HG03378 (cell line): Measurements from ENCODE around the gene RPP30.

Experiments used
- ATAC-seq: cut with Tn5 transposase; IDR thresholded peaks from one replicate; pipeline ENCODE4 v1.9.1; 2021; ENCODE audit warnings: mild to moderate bottlenecking, moderate library complexity; ENCODE audit not compliant: unreplicated experiment

RPP30 gene

DNA sequence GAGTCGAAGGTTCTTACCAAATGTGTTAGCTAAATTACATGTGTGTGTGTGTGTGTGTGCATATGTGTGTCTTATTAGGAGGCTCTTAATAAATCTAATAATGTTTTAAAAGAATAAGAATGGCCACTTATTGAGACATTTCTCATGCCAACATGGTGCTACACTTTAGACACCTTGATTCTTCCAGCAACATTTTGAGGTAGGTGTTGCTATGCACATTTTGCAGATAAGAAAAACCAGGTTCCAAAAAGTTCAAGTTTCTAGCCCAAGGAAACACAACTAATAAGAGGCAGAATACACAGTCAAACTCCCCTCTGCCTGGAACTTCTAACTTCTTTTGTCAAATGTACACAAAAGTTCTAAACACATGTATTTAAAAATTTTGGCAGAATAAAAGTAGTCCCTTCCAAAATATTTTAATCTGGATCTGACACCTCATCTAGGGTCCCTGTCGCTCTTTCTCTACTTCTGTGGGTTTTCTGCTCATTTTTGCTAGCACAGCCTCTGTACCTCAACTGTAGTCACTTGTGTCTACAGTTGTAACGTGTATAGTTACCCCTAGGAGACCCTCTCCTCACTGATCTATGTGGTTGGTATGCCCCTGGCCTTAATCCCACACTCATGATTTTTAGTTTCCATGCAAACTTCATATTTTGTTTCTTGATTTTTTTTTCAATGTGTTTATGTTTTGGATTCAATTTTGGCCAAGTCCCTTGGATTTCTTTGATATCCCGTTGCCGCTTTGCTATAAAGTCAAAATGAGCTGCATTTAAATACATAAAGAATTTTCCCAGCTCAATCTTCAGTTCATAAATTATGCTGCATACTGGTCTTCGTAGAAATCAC, 44.8 kb downstream of the RPP30 start:
- no peak for ATAC-seq

- no peak for ATAC-seq
Measured at GRCh38 chr10:90917238-90917967, 45.6 kb downstream of the RPP30 start.

DNA sequence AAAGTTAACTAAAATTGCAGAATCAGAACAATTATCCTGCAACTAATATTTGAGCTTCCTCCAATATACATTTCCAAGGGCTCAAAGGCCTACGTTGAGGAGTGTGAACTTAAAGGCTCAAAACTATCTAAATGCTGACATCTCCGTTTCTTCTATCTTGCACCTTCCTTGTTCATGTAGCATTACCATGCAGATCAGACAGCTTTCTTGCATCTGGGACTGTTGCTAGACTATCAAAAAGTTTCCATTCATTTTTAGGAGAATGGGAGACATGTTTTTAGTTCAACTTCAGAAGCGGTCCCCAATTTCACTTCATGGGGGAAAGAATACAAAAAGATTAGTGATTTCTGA, 46.2 kb downstream of the RPP30 start:
- no peak for ATAC-seq

- ATAC-seq, result no peak
Measured at GRCh38 chr10:90919683-90920574, 48.2 kb downstream of the RPP30 start.

GRCh38 chr10:90920986-90921666, 49.4 kb downstream of the RPP30 start, which contains the start of gene ANKRD1:
Gene ANKRD1 (minus strand): TSS chr10:90921087. CDS start chr10:90921027, 60 bp downstream.
- no peak for ATAC-seq

DNA sequence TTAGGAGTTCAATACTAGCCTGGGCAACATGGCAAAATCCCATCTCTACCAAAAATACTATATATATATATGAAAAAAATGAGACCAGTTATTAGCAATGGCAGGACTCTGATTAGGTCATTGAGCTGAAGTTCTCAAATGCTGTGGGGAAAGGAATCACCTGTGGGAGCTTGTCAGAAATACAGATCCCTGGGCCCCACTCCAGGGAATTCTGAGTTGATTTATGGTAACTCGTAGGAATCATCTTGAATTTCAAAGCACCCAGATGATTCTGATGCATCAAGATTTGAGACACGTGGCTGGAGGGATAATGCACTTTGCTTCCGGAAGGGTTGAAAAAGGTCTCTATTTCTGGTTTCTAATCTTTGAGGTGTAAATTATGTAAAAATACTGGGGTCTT, 50.1 kb downstream of the RPP30 start:
- ATAC-seq, result no peak

DNA sequence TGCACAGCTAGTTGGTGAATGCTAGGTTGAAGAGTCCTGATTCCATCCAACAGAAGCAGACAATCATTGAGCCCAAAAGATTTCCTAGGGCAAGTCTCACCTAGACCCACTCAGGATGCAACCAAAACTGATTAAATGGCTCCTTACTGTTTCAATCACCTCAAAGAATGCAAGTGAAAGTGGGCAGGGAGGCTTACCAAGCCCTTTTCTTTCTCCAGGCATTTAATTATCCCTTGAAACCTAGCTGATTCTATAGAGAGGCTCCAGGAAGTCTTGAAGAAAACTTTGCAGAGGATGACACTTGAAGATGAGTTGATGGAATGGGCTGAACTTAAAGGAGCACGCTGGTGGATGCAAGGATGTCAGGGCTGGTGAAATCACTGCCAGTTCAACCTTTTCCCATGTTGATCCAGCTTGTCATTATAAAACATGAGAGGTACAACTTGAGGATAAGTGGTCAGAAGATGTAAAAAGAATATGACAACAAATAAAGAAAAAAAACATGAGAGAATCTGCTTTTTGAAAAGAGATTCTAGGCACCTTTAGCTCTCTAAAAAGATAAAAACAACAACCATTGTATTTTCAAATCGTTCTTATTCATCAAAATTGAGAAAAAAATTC, 51.4 kb downstream of the RPP30 start:
- ATAC-seq, result no peak

- ATAC-seq, result no peak
Measured at GRCh38 chr10:90924552-90924951, 52.8 kb downstream of the RPP30 start.

DNA sequence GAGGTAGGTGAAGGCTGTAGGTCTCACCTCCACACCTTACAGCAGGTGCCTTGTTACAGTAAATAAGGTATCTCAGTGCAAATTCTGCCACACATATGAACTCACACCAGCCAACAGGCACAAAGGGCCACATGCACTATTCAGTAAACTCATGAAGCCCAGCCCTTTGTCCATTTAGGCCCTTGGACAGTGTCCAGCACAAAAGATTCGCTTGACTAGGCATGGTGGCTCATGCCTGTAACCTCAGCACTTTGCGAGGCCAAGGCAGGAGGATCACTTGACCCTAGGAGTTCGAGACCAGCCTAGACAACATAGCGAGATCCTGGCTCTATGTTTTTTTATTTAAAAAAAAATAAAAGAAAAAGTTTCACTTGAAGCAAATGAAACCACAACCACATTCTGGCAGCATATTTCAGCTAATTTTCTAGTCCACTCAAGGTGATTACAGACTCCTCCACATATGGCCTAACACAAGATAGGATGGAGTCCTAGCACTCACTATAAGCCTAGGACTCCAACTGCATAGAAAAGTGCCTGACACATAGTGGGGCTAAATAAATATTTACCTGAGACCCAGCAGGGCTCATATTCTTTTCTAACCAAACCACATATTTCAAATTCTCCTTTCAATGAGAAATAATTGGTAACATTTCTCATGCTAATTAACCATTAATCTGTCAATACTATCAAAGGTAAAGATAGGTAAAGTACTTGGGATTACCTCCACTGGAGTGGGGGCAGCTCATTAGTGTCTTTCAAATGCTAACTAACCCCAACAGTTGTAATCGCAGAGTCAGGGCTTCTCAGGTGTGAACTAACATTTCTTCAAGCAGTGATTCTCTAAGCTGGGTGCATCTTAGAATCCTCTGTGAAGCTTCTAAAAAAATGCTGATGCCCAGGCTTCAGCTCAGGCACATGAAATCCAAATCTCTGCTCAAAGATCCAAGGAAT, 53.6 kb downstream of the RPP30 start:
- no peak for ATAC-seq

DNA sequence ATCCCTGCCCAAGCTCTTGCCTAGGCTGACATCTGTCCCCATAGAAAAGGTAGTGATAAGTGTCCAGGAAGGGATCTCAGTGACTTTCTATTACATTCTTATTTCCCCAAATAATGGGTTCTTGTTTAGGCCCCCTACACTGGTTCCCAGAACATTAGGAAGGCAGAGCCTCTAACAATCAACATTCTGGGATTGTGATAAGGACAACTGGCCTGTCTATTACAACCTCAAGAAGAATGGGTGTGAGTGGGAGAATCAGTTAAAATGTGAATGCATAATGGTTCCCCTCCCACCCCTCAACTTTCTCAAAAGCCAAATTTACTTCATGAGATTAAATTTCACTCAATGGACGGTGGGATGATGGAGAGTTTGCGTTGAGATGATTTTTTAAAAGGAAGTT, 55.5 kb downstream of the RPP30 start:
- no peak for ATAC-seq

GRCh38 chr10:90929179-90929578, 57.4 kb downstream of the RPP30 start:
- ATAC-seq, result no peak

GRCh38 chr10:90930070-90930837, 58.5 kb downstream of the RPP30 start:
- no peak for ATAC-seq

GRCh38 chr10:90930971-90931871, 59.4 kb downstream of the RPP30 start:
- ATAC-seq, result no peak

DNA sequence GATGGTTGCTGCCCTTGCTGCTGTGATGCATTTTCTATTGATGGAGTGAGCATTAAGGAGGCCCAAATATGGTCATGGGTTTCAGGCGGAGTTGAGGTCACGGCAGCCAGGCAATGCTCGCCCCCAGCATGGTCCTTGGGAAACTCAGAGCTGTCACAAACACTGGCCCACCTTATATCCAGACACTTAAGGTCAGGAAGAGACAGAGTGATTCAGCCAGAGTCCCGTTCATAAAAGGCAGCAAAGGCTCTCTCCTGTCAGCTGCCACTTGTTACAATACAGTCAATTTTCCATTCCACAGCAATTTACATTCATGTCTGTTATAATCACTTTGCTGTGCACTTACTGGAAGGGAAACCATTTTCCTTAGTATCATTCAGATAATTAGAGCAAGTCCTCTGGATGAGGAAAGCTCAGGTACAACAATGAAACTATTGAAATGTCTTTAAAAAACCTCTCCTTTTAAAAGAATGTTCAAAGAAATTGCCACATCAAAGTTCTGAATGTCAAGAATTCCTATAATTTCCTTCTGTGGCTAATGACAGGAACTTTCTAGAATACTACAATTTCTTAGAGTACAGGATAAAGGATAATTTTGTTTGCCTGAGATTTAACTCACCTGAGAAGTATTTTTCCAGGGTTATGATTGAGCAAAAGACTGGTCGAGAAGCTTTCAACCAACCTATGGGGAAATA, 64.0 kb downstream of the RPP30 start:
- no peak for ATAC-seq

- ATAC-seq, result no peak
Measured at GRCh38 chr10:90936276-90936659, 64.5 kb downstream of the RPP30 start.

GRCh38 chr10:90937645-90938258, 66.0 kb downstream of the RPP30 start:
- ATAC-seq, result no peak
